ENCODE measurements around the gene PIK3R3.

Gene PIK3R3

GRCh38 chr1:45994423-45994822 is 138.0 kb downstream of the PIK3R3 start:
- Histone ChIP-seq H3K27ac (ENCODE audit: low read depth, low read length) (no peak overlapping the region), H3K9me3 (ENCODE audit: low read length) (no peaks in the 10 kb centered on the region), H3K36me3 (ENCODE audit: insufficient read depth, low read length) (no peaks in the 10 kb centered on the region), H3K4me1 (ENCODE audit: insufficient read depth, low read length) (no peaks in the 10 kb centered on the region), H3K4me3 (ENCODE audit: low read depth in 1 of 2, low read length in 2 of 2) (no peak overlapping the region), H3K9ac (ENCODE audit: low read length) (no peak overlapping the region), H3K27me3 (ENCODE audit: control insufficient read depth in 1 of 2, insufficient read depth in 2 of 2, low read length in 2 of 2) (no peaks in the 10 kb centered on the region)

Measured in muscle layer of colon (tissue), 2 donors.